Lower lobe of right lung (tissue), 2 donors: ENCODE measurements around the gene HIF1A. TPM values are rescaled to one million over a fixed set of nuclear protein-coding genes. Genes with fewer than 3 reads are reported as not detected.

Experiments
- ATAC-seq, 2 donors: fragments of 200-7000 bp; cut with Tn5 transposase; one replicate each; pipeline ENCODE4 v1.9.1; 2020 to 2022; ENCODE audit warnings: mild to moderate bottlenecking in 2 of 2, moderate library complexity in 2 of 2
- DNase-seq: peaks from one replicate; pipeline ENCODE4 v3.0.0-alpha.2; 2020
- H3K27ac ChIP-seq: fragments of 200-600 bp; one replicate; pipeline ENCODE4 v1.8.0; 2022
- H3K27me3 ChIP-seq: fragments of 200-600 bp; one replicate; pipeline ENCODE4 v1.8.0; 2022; ENCODE audit warnings: low read depth
- H3K36me3 ChIP-seq: fragments of 200-600 bp; one replicate; pipeline ENCODE4 v1.8.0; 2022; ENCODE audit warnings: mild to moderate bottlenecking
- H3K4me1 ChIP-seq: fragments of 200-600 bp; one replicate; pipeline ENCODE4 v1.8.0; 2022
- H3K4me3 ChIP-seq: fragments of 200-600 bp; one replicate; pipeline ENCODE4 v1.8.0; 2022; ENCODE audit warnings: mild to moderate bottlenecking
- H3K9me3 ChIP-seq: fragments of 200-600 bp; one replicate; pipeline ENCODE4 v1.8.0; 2022
- CTCF ChIP-seq: fragments of 200-600 bp; IDR thresholded peaks from one replicate; pipeline ENCODE4 v1.8.0; 2022; ENCODE audit warnings: antibody characterized with exemption, mild to moderate bottlenecking
- intact Hi-C: fragments of 100-400 bp; cut with DNase I; formaldehyde crosslinking; loops from one replicate; pipeline ENCODE4 v1.11.0; 2022
- total RNA-seq: library from RNA; stranded (reverse); fragmentation: NEBNext Ultra II Directional; extraction: Animal tissue kit (Norgen Biotek cat#: 25700); gene quantifications from one replicate; pipeline ENCODE4 v1.2.1, GENCODE V29; 2021
- donor health status: DM: no; HTN: yes; CAD: no; lungs with severe emphysema.

The HIF1A gene
- total RNA-seq, 1 donor from 2014 or later: 68.6 TPM

- no peak for TF ChIP-seq CTCF
- intact Hi-C loops: no loop called here
- Histone ChIP-seq H3K4me3 (no peak overlapping the region), H3K9me3 (no peaks in the 10 kb centered on the region), H3K27ac (no peak overlapping the region), H3K27me3 (no peaks in the 10 kb centered on the region), H3K36me3 (peaks cover 20% of the 10 kb centered on the region), H3K4me1 (peaks cover 19% of the 10 kb centered on the region)
- no peak for DNase-seq
- no peak for ATAC-seq
These were observed 69.2 kb downstream of the HIF1A start for GRCh38 chr14:61764342-61765122.

DNA sequence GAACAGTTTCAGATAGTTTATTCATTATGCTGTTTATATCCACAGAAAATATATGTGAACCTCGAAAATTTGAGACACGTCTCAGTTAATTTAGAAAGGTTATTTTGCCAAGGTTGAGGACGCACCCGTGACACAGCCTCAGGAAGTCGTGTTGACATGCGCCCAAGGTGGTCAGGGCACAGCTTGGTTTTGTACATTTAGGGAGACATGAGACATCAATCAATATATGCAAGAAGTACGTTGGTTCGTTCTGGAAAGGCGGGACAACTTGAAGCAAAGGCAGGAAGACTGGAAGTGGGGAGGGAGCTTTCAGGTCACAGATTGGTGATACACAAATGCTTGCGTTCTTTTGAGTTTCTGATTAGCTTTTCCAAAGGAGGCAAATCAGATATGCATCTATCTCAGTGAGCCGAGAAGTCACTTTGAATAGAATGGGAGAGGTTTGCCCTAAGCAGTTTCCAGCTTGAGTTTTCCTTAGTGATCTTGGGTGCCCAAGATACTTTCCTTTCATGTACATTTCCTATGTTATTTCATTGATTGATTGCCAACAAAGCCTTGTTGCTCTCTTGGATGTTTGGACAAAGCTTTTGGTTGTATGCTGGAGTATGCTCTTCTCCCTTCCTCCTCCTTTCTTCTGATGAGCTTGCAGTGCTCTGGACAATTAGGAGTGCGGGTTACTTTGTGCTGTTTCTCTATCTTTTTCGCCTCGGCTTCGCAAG, 70.1 kb downstream of the HIF1A start:
- Histone ChIP-seq H3K4me3 (no peak overlapping the region), H3K4me1 (peaks cover 19% of the 10 kb centered on the region), H3K27me3 (no peaks in the 10 kb centered on the region), H3K27ac (no peak overlapping the region), H3K9me3 (no peaks in the 10 kb centered on the region), H3K36me3 (peaks cover 29% of the 10 kb centered on the region)
- no peak for DNase-seq
- TF ChIP-seq CTCF: no peak
- ATAC-seq: no peak
- intact Hi-C loops: no loop called here

DNA sequence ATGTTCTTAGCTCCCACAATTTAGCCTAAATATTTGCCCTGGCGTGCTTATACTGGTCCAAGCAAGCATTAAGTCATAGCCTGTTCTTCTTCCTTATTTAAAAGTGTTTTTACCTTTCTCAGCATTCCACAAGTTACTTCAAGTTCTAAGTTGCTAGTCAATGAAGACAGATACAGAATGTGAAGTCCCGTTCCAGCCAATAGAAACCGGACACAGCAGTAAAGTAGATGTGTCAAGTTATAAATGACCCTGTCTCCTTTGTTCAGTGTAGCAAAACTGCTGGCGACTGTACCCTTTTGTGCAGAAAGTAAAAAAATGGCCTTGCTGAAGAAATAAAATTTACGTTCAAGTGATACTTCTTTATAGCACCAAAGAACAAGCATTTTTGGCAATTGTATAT, 70.8 kb downstream of the HIF1A start:
- intact Hi-C loops: no loop called here
- Histone ChIP-seq H3K4me1 (peaks cover 19% of the 10 kb centered on the region), H3K9me3 (no peaks in the 10 kb centered on the region), H3K4me3 (no peak overlapping the region), H3K27ac (no peak overlapping the region), H3K27me3 (no peaks in the 10 kb centered on the region), H3K36me3 (peaks cover 36% of the 10 kb centered on the region)
- no peak for TF ChIP-seq CTCF
- ATAC-seq (no peak), DNase-seq (no peak)

DNA sequence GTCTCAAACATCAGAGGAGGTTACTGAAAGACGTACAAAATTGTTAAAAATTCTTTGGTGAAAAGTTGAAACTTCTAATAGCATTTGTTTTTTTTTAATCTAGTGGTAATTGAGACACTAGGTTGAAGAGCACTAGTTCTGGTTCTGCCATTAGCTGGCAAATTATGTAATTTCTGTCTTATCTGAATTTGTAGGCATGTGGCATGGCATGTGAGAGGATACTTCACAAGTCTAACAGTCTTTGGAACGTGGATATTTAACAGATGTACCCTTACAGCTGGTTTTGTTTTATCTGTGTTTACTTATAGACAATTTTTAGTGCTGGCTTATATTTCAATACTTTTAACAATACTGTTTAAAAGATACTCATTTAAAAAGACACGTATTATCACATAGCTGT, 72.9 kb downstream of the HIF1A start:
- Histone ChIP-seq H3K9me3 (no peaks in the 10 kb centered on the region), H3K4me1 (peaks cover 12% of the 10 kb centered on the region), H3K27ac (no peak overlapping the region), H3K36me3 (peaks cover 48% of the 10 kb centered on the region), H3K27me3 (no peaks in the 10 kb centered on the region), H3K4me3 (no peak overlapping the region)
- TF ChIP-seq CTCF: no peak
- intact Hi-C loops: no loop called here
- peak in 1 of 2 donors; percentile 60 for ATAC-seq
- no peak for DNase-seq

DNA sequence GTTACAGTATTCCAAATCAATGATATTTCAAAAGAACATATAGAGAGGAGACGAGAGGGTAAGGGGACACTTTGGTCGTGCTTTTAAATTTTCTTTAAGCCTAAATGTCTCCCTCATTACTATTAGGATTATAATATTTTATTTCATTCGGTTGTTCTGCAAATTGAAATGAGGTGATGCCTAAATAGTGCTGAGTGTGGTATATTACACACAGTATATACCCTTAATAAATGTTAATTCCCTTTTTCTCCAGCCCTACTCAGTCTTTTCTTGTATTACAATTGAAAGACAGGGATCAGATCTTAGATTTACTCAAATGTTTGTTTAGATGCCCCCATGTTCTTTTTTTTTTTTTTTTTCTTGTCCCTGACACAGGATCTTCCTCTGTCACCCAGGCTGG, 74.6 kb downstream of the HIF1A start:
- no peak overlapping the region for H3K4me3 ChIP-seq
- H3K27me3 ChIP-seq: no peaks in the 10 kb centered on the region
- H3K4me1 ChIP-seq: no peaks in the 10 kb centered on the region
- no peak overlapping the region for H3K27ac ChIP-seq
- H3K9me3 ChIP-seq: no peaks in the 10 kb centered on the region
- no peak for TF ChIP-seq CTCF
- DNase-seq (no peak), ATAC-seq (no peak)
- peaks cover 57% of the 10 kb centered on the region for H3K36me3 ChIP-seq
- intact Hi-C loops: no loop called here
